Glomerular endothelial cell (primary cell): ENCODE data around the gene TEX53. TPM values are rescaled to one million over a fixed set of nuclear protein-coding genes. Genes with fewer than 3 reads are reported as not detected.

ENCODE experiments used
- DNase-seq: peaks from one replicate; pipeline ENCODE4 v3.0.0-alpha.2; 2011; ENCODE audit warnings: low read depth, low spot score; ENCODE audit errors: extremely low read depth
- total RNA-seq: library from RNA; depleted of rRNA; stranded (reverse); fragments of >200 nt; gene quantifications from 2 replicates; pipeline ENCODE4 v1.2.3, GENCODE V29; 2015

Gene TEX53
- total RNA-seq, 1 donor from 2014 or later: not detected

DNA sequence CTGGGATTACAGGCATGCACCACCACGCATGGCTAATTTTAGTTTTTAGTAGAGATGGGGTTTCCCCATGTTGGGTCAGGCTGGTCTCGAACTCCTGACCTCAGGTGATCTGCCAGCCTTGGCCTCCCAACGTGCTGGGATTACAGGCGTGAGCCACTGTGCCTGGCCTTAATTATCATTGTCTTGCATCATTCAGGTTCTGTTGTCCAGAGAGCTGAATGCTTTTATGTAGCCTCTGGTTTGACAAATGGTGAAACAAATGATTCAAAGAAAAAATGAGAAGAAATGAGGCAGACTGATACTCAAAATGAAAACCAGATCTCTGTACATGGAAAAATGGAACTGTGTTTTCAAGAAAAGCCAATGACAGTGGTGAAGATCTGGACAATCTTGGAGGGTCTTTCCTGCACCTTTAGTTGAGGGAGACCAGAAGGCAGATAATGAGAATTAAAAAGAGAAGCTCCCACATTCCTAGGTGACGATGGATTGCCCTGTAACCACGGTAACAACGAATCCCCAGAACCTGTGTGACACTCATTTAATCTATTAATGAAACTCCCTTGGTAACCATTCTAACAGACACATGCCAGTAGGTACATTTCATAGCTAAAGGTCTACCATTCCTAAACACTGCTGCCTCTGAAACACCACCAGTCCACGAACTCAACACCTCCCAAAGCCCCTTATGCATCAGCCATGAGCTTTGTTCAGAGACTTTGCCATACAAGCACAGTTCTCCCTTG lies 22.8 kb upstream of the TEX53 start:
- no peak for DNase-seq

DNA sequence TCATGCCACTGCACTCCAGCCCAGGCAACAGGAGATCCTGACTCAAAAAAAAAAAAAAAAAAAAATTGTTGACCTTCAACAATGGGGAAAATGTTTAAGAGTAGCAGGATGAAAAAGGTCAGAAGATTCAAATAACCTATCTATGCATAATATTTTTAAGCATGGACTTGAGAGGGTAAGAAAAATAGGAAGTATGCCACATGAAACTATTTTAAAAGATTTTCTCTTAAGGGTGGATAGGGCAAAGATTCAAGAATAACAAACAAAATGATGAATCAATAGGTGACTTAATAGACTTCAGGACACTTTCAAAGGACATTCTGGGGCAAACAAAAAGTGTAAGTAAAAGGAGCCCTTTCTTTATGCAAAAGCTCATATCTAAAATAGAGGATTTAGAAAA lies 21.2 kb upstream of the TEX53 start:
- no peak for DNase-seq

DNA sequence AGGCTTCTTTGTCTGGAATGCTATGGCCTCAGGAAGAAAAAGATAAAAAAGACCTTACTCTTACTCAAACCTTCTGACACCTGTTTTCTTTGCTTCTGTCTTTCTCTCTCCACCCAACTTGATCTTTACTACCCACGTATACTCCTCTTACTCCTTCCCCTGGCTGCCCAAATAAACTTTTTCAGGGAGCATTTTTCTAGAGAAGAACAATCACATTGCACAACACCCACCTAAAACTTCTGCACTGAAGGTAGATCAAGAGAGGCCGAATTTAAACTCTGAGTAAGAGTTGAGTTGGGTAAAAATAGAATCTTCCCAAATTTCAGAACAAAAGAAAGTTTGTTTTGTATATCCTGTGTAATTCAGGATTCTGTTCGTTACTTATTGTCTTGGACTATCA lies 20.5 kb upstream of the TEX53 start:
- no peak for DNase-seq

- DNase-seq: peak; percentile 94
Observed at GRCh38 chr9:114677418-114677817, 19.8 kb upstream of the TEX53 start.

DNA sequence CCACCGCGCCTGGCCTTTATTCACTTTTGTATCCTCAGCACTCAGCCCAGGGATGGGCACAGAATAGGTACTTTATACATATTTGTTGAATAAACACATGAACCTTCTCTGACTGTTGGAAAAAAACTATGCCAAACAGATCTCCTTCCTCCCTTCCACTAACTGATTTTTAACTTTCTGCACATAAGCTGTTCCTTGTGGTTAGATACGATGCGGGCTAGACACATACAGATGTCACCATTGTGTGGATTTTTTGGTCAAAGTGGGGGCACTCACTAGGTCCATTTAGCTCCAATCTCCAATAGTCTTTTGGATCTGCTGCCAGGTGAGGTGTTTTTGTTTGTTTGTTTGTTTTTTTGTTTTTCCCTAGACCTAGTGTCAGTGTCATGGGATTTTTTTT lies 19.3 kb upstream of the TEX53 start:
- no peak for DNase-seq

DNA sequence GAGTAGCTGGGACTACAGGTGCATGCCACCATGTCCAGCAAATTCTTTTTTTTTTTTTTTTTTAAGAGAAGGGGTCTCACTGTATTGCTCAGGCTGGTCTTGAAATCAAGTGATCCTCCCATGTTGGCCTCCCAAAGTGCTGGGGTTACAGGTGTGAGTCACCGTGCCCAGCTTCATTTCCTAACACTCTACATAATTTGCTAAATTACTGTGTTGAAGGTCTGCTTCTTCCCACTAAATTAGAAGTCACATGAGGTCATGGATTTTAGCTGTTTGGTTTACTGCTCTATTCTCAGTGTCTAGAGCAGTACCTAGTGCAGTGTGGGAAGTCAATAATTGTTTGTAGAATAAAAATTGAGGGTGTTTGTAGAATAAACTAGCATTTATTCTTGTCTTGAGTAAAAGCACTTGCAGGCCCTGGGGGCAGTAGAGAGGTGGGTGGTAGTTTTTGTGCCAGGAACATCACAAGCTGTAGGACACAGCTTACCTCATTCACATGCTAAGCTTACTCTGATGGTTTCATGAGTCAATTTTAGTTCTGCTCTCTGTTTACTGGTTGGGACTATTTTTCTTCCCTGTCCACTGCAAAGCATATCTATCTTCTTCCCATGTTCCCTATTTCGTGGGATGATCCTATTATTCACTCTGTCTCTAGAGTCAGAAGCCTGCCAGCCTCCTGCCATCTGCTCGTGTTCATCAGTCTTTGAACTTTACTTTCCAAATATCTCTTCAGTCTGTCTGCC lies 17.4 kb upstream of the TEX53 start:
- DNase-seq: no peak

DNA sequence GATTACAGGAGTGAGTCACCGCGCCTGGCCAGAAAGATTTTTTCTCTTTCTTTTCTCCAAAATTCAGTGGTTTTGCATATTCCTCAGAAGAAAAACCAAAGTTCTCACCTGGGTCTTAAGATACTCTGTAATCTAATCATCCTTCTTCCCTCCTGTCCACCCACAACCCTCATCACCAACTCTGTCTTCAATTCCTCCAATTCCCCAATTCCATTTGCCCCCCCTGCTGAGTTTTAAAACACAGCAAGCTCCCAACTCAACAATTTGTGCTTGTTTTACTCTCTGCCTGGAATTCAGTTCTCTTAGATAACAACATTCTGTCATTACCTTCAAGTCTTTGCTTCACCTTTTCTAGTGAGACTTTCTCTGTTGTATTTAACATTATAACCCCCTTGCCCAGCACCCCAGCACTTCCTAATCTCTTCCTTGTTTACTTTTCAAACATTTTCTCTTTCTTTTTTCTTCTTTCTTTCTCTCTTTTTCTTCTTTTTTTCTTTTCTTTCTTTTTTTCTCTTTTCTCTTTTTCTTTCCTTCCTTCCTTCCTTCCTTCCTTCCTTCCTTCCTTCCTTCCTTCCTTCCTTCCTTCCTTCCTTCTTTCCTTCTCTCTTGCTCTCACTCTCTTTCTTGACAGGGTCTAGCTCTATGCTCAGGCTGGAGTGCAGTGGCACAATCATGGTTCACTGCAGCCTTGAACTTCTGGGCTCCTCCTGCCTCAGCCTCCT lies 16.6 kb upstream of the TEX53 start:
- no peak for DNase-seq

- no peak for DNase-seq
Observed at GRCh38 chr9:114671605-114672004, 14.0 kb upstream of the TEX53 start.

- no peak for DNase-seq
Observed at GRCh38 chr9:114669961-114670360, 12.4 kb upstream of the TEX53 start.

DNA sequence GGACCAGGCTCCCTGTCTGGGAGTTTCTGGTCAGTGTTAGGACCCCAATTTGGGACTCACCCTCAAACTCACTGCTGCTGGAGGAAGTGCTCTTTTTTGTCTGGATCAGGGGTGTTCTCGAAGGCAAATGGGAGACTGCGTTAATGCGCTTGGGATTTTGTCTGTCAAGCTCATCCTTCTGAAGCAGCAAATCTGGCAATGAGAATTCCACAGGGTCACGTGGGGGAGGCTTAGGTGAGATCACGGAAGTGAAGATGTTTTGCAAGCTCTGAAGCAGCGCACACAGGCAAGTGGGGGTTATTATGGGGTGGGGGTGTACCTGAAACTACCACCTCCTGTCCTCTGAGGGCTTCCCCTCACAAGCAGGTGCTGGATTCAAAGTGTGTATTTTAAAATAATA lies 10.5 kb upstream of the TEX53 start:
- DNase-seq: no peak

DNA sequence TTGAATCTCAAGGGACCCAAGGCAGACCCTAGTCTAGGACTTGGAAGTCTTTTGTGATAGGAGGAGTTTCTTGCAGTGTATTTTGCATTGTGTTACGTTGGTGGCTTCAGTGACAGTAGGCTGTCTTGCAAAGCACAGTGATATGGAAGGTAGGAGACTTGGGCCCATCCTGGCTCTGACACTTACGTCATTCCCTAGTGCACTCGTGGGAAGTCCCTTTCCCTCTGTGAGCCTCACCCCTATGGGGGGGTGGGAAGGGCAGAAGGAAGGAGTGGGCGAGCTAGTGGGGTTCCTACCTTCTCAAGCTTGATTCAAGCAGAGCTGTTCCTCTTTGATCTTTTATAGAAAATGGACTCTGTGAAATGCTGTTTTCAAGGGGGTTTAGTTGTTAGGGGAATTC lies 9.2 kb upstream of the TEX53 start:
- no peak for DNase-seq

- no peak for DNase-seq
Observed at GRCh38 chr9:114666401-114666800, 8.8 kb upstream of the TEX53 start.

- DNase-seq: no peak
Observed at GRCh38 chr9:114664181-114664580, 6.6 kb upstream of the TEX53 start.

- no peak for DNase-seq
Observed at GRCh38 chr9:114662081-114662989, 4.7 kb upstream of the TEX53 start.

DNA sequence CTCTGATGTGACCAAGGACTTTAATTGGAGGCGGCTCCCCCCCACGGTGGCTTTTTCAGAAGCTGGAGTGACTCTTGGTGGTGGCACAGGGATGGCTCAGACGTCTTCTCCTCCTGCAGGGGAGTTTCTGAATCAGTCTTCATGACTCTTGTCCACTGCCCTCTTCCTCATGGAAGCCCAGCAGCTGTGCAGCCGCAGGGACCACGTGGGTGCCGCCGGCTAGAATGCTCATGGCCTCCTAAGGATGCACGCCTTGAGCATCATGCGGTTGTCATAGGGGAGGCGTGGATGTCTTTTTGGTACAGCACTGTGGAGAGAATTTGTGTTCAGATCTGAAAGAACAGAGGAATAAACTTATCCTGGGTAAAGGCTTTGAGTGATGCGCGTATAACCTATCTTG lies 1.3 kb downstream of the TEX53 start:
- no peak for DNase-seq

DNA sequence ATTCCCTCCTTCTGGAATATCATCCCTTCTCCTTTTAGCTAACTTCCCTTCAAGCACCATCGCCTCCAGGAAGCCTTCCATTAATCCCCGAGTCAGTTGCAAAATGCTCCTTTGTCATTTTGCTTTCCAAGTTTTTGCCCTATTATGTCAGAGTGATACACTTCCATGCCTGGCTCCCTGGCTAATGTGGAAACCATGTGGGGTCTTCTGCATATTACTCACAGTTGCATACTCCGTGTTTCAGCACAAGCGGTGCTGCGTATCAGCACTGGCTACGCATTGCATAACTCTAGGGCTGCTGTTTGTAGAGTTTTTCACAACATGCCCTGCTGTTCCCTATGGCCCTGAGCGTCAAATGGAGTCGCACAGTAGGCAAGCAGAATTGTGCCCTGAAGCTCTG lies 1.9 kb downstream of the TEX53 start:
- DNase-seq: no peak

- DNase-seq: no peak
Observed at GRCh38 chr9:114653556-114654159, 3.9 kb downstream of the TEX53 start.

GRCh38 chr9:114652776-114653555 lies 4.6 kb downstream of the TEX53 start:
- DNase-seq: no peak

GRCh38 chr9:114643896-114644295 lies 13.7 kb downstream of the TEX53 start:
- no peak for DNase-seq

DNA sequence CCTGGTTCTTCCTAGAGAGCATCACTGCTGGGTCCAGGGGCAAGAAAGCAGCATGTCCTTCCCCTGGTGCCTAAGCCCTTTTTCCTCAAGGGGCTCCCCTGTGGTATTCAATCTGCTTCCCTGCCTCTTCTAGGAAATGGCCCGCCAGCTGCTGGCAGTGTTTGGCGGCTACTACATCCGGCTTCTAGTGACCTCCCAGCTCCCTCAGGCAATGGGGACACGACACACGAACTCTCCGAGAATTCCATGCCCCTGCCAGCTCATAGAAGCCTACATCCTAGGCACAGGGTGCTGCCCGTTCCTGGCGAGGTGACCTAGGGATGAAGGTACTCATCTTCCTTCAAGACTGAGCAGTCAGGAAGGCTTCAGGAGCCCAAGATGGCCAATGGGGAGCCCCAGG lies 14.6 kb downstream of the TEX53 start:
- no peak for DNase-seq
